Esophagus squamous epithelium (tissue), 4 donors: Measurements from ENCODE around the gene SMR3A.

Experiments
- POLR2A ChIP-seq, 4 donors: fragments of 450-650 bp; IDR thresholded peaks; one replicate each; pipeline ENCODE4 v1.6.1; 2017; ENCODE audit warnings: antibody characterized with exemption in 4 of 4, mild to moderate bottlenecking in 4 of 4, moderate library complexity in 3 of 4
- TF ChIP-seq, protein P1 (sequence below), 6 experiments: fragments of 450-650 bp in 4 of 6; fragments of 200-600 bp in 2 of 6; sonication (generic) in 2 of 6; IDR thresholded peaks; one replicate each; pipeline ENCODE4 v1.5.1; 2016 to 2019; ENCODE audit warnings: antibody characterized with exemption in 6 of 6, mild to moderate bottlenecking in 4 of 6, moderate library complexity in 4 of 6

- no peak for TF ChIP-seq POLR2A (IDR thresholded peaks at IDR 0.05)
- TF ChIP-seq, protein P1, sequence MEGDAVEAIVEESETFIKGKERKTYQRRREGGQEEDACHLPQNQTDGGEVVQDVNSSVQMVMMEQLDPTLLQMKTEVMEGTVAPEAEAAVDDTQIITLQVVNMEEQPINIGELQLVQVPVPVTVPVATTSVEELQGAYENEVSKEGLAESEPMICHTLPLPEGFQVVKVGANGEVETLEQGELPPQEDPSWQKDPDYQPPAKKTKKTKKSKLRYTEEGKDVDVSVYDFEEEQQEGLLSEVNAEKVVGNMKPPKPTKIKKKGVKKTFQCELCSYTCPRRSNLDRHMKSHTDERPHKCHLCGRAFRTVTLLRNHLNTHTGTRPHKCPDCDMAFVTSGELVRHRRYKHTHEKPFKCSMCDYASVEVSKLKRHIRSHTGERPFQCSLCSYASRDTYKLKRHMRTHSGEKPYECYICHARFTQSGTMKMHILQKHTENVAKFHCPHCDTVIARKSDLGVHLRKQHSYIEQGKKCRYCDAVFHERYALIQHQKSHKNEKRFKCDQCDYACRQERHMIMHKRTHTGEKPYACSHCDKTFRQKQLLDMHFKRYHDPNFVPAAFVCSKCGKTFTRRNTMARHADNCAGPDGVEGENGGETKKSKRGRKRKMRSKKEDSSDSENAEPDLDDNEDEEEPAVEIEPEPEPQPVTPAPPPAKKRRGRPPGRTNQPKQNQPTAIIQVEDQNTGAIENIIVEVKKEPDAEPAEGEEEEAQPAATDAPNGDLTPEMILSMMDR (IDR thresholded peaks at IDR 0.05): no peak
Observed at GRCh38 chr4:70313736-70314135, 46.8 kb upstream of the SMR3A start.
